Muscle of arm (tissue), 12 donors: ENCODE data around the gene PLS1. TPM values are rescaled to one million over a fixed set of nuclear protein-coding genes. Genes with fewer than 3 reads are reported as not detected.

Source experiments
- DNase-seq: peaks from one replicate; pipeline ENCODE4 v3.0.0-alpha.2; 2013
- polyA plus RNA-seq, 12 donors: library from polyadenylated mRNA; unstranded; fragments of 120-200 nt; gene quantifications; one replicate each; pipeline ENCODE4 v1.2.1, GENCODE V29; 2013; ENCODE audit not compliant: insufficient read length in 12 of 12

PLS1 gene
- polyA plus RNA-seq, 12 donors = 0.53 to 15.6 (median 0.75) TPM; not detected in 1

GRCh38 chr3:142641504-142641903 lies 45.3 kb downstream of the PLS1 start:
- DNase-seq = no peak

GRCh38 chr3:142642956-142643355 lies 46.8 kb downstream of the PLS1 start:
- DNase-seq = no peak

- no peak for DNase-seq
Measured at GRCh38 chr3:142644502-142644901, 48.3 kb downstream of the PLS1 start.

- no peak for DNase-seq
Measured at GRCh38 chr3:142645236-142645793, 49.1 kb downstream of the PLS1 start.

- DNase-seq = no peak
Measured at GRCh38 chr3:142646020-142646785, 50.0 kb downstream of the PLS1 start.

- DNase-seq = no peak
Measured at GRCh38 chr3:142647856-142648255, 51.7 kb downstream of the PLS1 start.

GRCh38 chr3:142648950-142649349 lies 52.8 kb downstream of the PLS1 start:
- no peak for DNase-seq

GRCh38 chr3:142650001-142650693 lies 54.0 kb downstream of the PLS1 start:
- no peak for DNase-seq

GRCh38 chr3:142651711-142652110 lies 55.5 kb downstream of the PLS1 start:
- no peak for DNase-seq

- no peak for DNase-seq
Measured at GRCh38 chr3:142652826-142653292, 56.7 kb downstream of the PLS1 start.

GRCh38 chr3:142656575-142656974 lies 60.4 kb downstream of the PLS1 start:
- no peak for DNase-seq

- no peak for DNase-seq
Measured at GRCh38 chr3:142657033-142657432, 60.8 kb downstream of the PLS1 start.

- DNase-seq = no peak
Measured at GRCh38 chr3:142660383-142660782, 64.2 kb downstream of the PLS1 start.

GRCh38 chr3:142660893-142661292 lies 64.7 kb downstream of the PLS1 start:
- DNase-seq = no peak

- DNase-seq = no peak
Measured at GRCh38 chr3:142663865-142664264, 67.7 kb downstream of the PLS1 start.

- no peak for DNase-seq
Measured at GRCh38 chr3:142664311-142664710, 68.1 kb downstream of the PLS1 start.

- DNase-seq = no peak
Measured at GRCh38 chr3:142664819-142665218, 68.6 kb downstream of the PLS1 start.

GRCh38 chr3:142670120-142670519 lies 73.9 kb downstream of the PLS1 start:
- no peak for DNase-seq

- no peak for DNase-seq
Measured at GRCh38 chr3:142676151-142676550, 80.0 kb downstream of the PLS1 start.

- no peak for DNase-seq
Measured at GRCh38 chr3:142680710-142681109, 84.5 kb downstream of the PLS1 start.

GRCh38 chr3:142690613-142691012 lies 94.4 kb downstream of the PLS1 start:
- no peak for DNase-seq

- no peak for DNase-seq
Measured at GRCh38 chr3:142691527-142691926, 95.3 kb downstream of the PLS1 start.
